Activated CD8-positive, alpha-beta T cell treated with anti-CD3 and anti-CD28 coated beads, Interleukin-2, amount 10 ng/mL, durations not matched to agents 7 days and 5 days (primary cell): ENCODE measurements around the gene CCT5. TPM values are rescaled to one million over a fixed set of nuclear protein-coding genes. Genes with fewer than 3 reads are reported as not detected.
A peak's percentile ranks its signal among the peaks of the same experiment; 100 is the strongest.

Experiments
- ATAC-seq: fragments of 150-1000 bp; cut with Tn5 transposase; one replicate; pipeline ENCODE4 v1.10.0; 2021; ENCODE audit warnings: moderate library complexity
- CTCF ChIA-PET: fragments of 350-600 bp; sonication (Branson Sonifier 250); formaldehyde crosslinking; loops from one replicate; lab custom pipeline; 2021; ENCODE audit warnings: antibody characterized with exemption; lab: Charles Lee
- POLR2A ChIA-PET: fragments of 350-600 bp; sonication (Branson Sonifier 250); formaldehyde crosslinking; loops from one replicate; lab custom pipeline; 2021; ENCODE audit warnings: antibody characterized with exemption; lab: Charles Lee
- DNase-seq: peaks from one replicate; pipeline ENCODE4 v3.0.0-alpha.2; 2020
- H3K27ac Mint-ChIP-seq: one replicate; pipeline ENCODE4 v1.8.0; 2021; ENCODE audit warnings: mild to moderate bottlenecking, mixed read lengths
- H3K27me3 Mint-ChIP-seq: one replicate; pipeline ENCODE4 v1.8.0; 2021; ENCODE audit warnings: low read depth, mixed read lengths
- H3K36me3 Mint-ChIP-seq: one replicate; pipeline ENCODE4 v1.8.0; 2021; ENCODE audit warnings: low read depth, mixed read lengths
- H3K4me1 Mint-ChIP-seq: one replicate; pipeline ENCODE4 v1.8.0; 2021; ENCODE audit warnings: low read depth, mixed read lengths
- H3K4me3 Mint-ChIP-seq: one replicate; pipeline ENCODE4 v1.8.0; 2021; ENCODE audit warnings: mild to moderate bottlenecking, mixed read lengths
- H3K9me3 Mint-ChIP-seq: one replicate; pipeline ENCODE4 v1.8.0; 2022; ENCODE audit warnings: mixed read lengths; ENCODE audit not compliant: insufficient read depth
- total RNA-seq, 2 experiments: library from RNA; stranded (reverse); gene quantifications; one replicate each; pipeline ENCODE4 v1.2.3, GENCODE V29; 2021

Gene CCT5
- total RNA-seq, 2 experiments from 2014 or later: 319 to 322 TPM

- ChIA-PET POLR2A (interaction anchor here (1.2 to 2.2 kb wide), 3 partner anchors 15 to 386 kb away, joined by 3 to 17 read pairs (median 3); partner anchors contain the start of gene MARCHF6), CTCF (interaction anchor here (0.9 to 1.4 kb wide), 2 partner anchors 16 to 359 kb away, joined by 3 read pairs; no protein-coding TSS in a partner anchor)
- Mint-ChIP-seq H3K36me3 (peaks cover 26% of the 10 kb centered on the region), H3K4me1 (peaks cover 37% of the 10 kb centered on the region), H3K4me3 (peak overlapping the region; percentile 84), H3K27me3 (no peaks in the 10 kb centered on the region), H3K9me3 (no peaks in the 10 kb centered on the region), H3K27ac (peak overlapping the region; percentile 99)
- no peak for ATAC-seq
- no peak for DNase-seq
These were observed 1.5 kb upstream of the CCT5 start for GRCh38 chr5:10248378-10249260.

- H3K27me3 Mint-ChIP-seq: no peaks in the 10 kb centered on the region
- CTCF ChIA-PET: interaction anchor here (1.2 to 1.3 kb wide), 3 partner anchors 33 to 384 kb away, joined by 3 to 8 read pairs (median 5); no protein-coding TSS in a partner anchor
- H3K27ac Mint-ChIP-seq: peak overlapping the region; percentile 89
- no peaks in the 10 kb centered on the region for H3K9me3 Mint-ChIP-seq
- DNase-seq (peak; percentile 55), ATAC-seq (peak; percentile 39)
- H3K36me3 Mint-ChIP-seq: peaks cover 43% of the 10 kb centered on the region
- peaks cover 55% of the 10 kb centered on the region for H3K4me1 Mint-ChIP-seq
- POLR2A ChIA-PET: interaction anchor here (0.5 to 2.2 kb wide), 3 partner anchors 102 to 303 kb away, joined by 3 to 17 read pairs (median 7); partner anchors contain the start of gene MARCHF6
- peak overlapping the region; percentile 84 for H3K4me3 Mint-ChIP-seq
These were observed 761 bp downstream of the CCT5 start for GRCh38 chr5:10250806-10251276.

- CTCF ChIA-PET: interaction anchor here (1.2 to 1.3 kb wide), 3 partner anchors 33 to 383 kb away, joined by 3 to 8 read pairs (median 5); no protein-coding TSS in a partner anchor
- Mint-ChIP-seq H3K4me3 (peak overlapping the region; percentile 84), H3K27me3 (no peaks in the 10 kb centered on the region), H3K36me3 (peaks cover 49% of the 10 kb centered on the region), H3K27ac (peak overlapping the region; percentile 89), H3K9me3 (no peaks in the 10 kb centered on the region), H3K4me1 (peaks cover 57% of the 10 kb centered on the region)
- DNase-seq: no peak
- POLR2A ChIA-PET: interaction anchor here (1.7 kb wide), 1 partner anchor 103 kb away, joined by 7 read pairs; no protein-coding TSS in a partner anchor
- no peak for ATAC-seq
These were observed 1.3 kb downstream of the CCT5 start for GRCh38 chr5:10251405-10251804.

- ChIA-PET POLR2A (interaction anchor here (0.7 kb wide), 1 partner anchor 204 kb away, joined by 3 read pairs; no protein-coding TSS in a partner anchor), CTCF (interaction anchor here (0.6 to 1.4 kb wide), 3 partner anchors 10 to 374 kb away, joined by 3 read pairs; no protein-coding TSS in a partner anchor)
- no peaks in the 10 kb centered on the region for H3K27me3 Mint-ChIP-seq
- H3K4me3 Mint-ChIP-seq: no peak overlapping the region
- peaks cover 66% of the 10 kb centered on the region for H3K36me3 Mint-ChIP-seq
- no peak overlapping the region for H3K27ac Mint-ChIP-seq
- peaks cover 49% of the 10 kb centered on the region for H3K4me1 Mint-ChIP-seq
- no peaks in the 10 kb centered on the region for H3K9me3 Mint-ChIP-seq
- DNase-seq (no peak), ATAC-seq (no peak)
These were observed 3.3 kb downstream of the CCT5 start for GRCh38 chr5:10253390-10253789.

GRCh38 chr5:10254686-10255085 lies 4.6 kb downstream of the CCT5 start:
- ATAC-seq (no peak), DNase-seq (no peak)
- peaks cover 76% of the 10 kb centered on the region for H3K36me3 Mint-ChIP-seq
- no peaks in the 10 kb centered on the region for H3K9me3 Mint-ChIP-seq
- CTCF ChIA-PET: no interaction called here
- H3K4me3 Mint-ChIP-seq: no peak overlapping the region
- no peaks in the 10 kb centered on the region for H3K27me3 Mint-ChIP-seq
- peaks cover 42% of the 10 kb centered on the region for H3K4me1 Mint-ChIP-seq
- H3K27ac Mint-ChIP-seq: no peak overlapping the region
- POLR2A ChIA-PET: interaction anchor here (1.1 kb wide), 1 partner anchor 99 kb away, joined by 3 read pairs; the partner anchor contains the start of gene MARCHF6

- Mint-ChIP-seq H3K27me3 (no peaks in the 10 kb centered on the region), H3K4me1 (peaks cover 26% of the 10 kb centered on the region), H3K27ac (no peak overlapping the region), H3K4me3 (no peak overlapping the region), H3K36me3 (peaks cover 86% of the 10 kb centered on the region), H3K9me3 (no peaks in the 10 kb centered on the region)
- ATAC-seq: no peak
- no peak for DNase-seq
- POLR2A ChIA-PET: interaction anchor here (0.6 to 1.6 kb wide), 2 partner anchors 95 to 1228 kb away, joined by 3 read pairs; partner anchors contain the start of gene MARCHF6
- CTCF ChIA-PET: no interaction called here
These were observed 7.8 kb downstream of the CCT5 start for GRCh38 chr5:10257870-10258269.

- POLR2A ChIA-PET: no interaction called here
These were observed 9.8 kb downstream of the CCT5 start for GRCh38 chr5:10259899-10260298.

GRCh38 chr5:10261065-10261464 lies 11.0 kb downstream of the CCT5 start:
- no peaks in the 10 kb centered on the region for H3K27me3 Mint-ChIP-seq
- peaks cover under 1% of the 10 kb centered on the region for H3K4me1 Mint-ChIP-seq
- no peak overlapping the region for H3K27ac Mint-ChIP-seq
- CTCF ChIA-PET: interaction anchor here (1.1 kb wide), 1 partner anchor 103 kb away, joined by 3 read pairs; no protein-coding TSS in a partner anchor
- H3K9me3 Mint-ChIP-seq: no peaks in the 10 kb centered on the region
- no peak overlapping the region for H3K4me3 Mint-ChIP-seq
- POLR2A ChIA-PET: no interaction called here
- ATAC-seq (no peak), DNase-seq (no peak)
- peaks cover 83% of the 10 kb centered on the region for H3K36me3 Mint-ChIP-seq

More at GRCh38 chr5:10259899-10260298, 9.8 kb downstream of the CCT5 start:
- DNase-seq: no peak
- Mint-ChIP-seq H3K27me3 (no peaks in the 10 kb centered on the region), H3K9me3 (no peaks in the 10 kb centered on the region), H3K27ac (no peak overlapping the region), H3K4me1 (peaks cover 9% of the 10 kb centered on the region), H3K36me3 (peaks cover 83% of the 10 kb centered on the region), H3K4me3 (no peak overlapping the region)
- no peak for ATAC-seq
- CTCF ChIA-PET: interaction anchor here (1.6 kb wide), 1 partner anchor 24 kb away, joined by 5 read pairs; no protein-coding TSS in a partner anchor

- CTCF ChIA-PET: interaction anchor here (1.1 kb wide), 1 partner anchor 102 kb away, joined by 3 read pairs; no protein-coding TSS in a partner anchor
- no peak overlapping the region for H3K4me3 Mint-ChIP-seq
These were observed 12.2 kb downstream of the CCT5 start for GRCh38 chr5:10262121-10262774.

GRCh38 chr5:10262995-10263394 lies 12.9 kb downstream of the CCT5 start:
- ChIA-PET CTCF (interaction anchor here (0.6 to 1.9 kb wide), 2 partner anchors 10 to 21 kb away, joined by 3 to 10 read pairs; no protein-coding TSS in a partner anchor), POLR2A (interaction anchor here (1.2 kb wide), 1 partner anchor 14 kb away, joined by 3 read pairs; no protein-coding TSS in a partner anchor)
- Mint-ChIP-seq H3K27me3 (no peaks in the 10 kb centered on the region), H3K36me3 (peaks cover 69% of the 10 kb centered on the region), H3K4me3 (no peak overlapping the region), H3K27ac (no peak overlapping the region), H3K4me1 (no peaks in the 10 kb centered on the region), H3K9me3 (no peaks in the 10 kb centered on the region)
- DNase-seq: no peak
- no peak for ATAC-seq

More at GRCh38 chr5:10262121-10262774, 12.2 kb downstream of the CCT5 start:
- Mint-ChIP-seq H3K4me1 (no peaks in the 10 kb centered on the region), H3K9me3 (no peaks in the 10 kb centered on the region), H3K27me3 (no peaks in the 10 kb centered on the region), H3K36me3 (peaks cover 76% of the 10 kb centered on the region), H3K27ac (no peak overlapping the region)
- no peak for DNase-seq
- no peak for ATAC-seq
- POLR2A ChIA-PET: no interaction called here

- no peak overlapping the region for H3K27ac Mint-ChIP-seq
- peaks cover 55% of the 10 kb centered on the region for H3K36me3 Mint-ChIP-seq
- POLR2A ChIA-PET: no interaction called here
- no peaks in the 10 kb centered on the region for H3K4me1 Mint-ChIP-seq
- CTCF ChIA-PET: interaction anchor here (1.9 kb wide), 1 partner anchor 19 kb away, joined by 10 read pairs; no protein-coding TSS in a partner anchor
- DNase-seq: no peak
- no peaks in the 10 kb centered on the region for H3K9me3 Mint-ChIP-seq
- H3K27me3 Mint-ChIP-seq: no peaks in the 10 kb centered on the region
- no peak for ATAC-seq
- no peak overlapping the region for H3K4me3 Mint-ChIP-seq
These were observed 14.5 kb downstream of the CCT5 start for GRCh38 chr5:10264604-10265003.
